ENCODE measurements around the gene PTPRM.
A peak's percentile ranks its signal among the peaks of the same experiment; 100 is the strongest.

The PTPRM gene

DNA sequence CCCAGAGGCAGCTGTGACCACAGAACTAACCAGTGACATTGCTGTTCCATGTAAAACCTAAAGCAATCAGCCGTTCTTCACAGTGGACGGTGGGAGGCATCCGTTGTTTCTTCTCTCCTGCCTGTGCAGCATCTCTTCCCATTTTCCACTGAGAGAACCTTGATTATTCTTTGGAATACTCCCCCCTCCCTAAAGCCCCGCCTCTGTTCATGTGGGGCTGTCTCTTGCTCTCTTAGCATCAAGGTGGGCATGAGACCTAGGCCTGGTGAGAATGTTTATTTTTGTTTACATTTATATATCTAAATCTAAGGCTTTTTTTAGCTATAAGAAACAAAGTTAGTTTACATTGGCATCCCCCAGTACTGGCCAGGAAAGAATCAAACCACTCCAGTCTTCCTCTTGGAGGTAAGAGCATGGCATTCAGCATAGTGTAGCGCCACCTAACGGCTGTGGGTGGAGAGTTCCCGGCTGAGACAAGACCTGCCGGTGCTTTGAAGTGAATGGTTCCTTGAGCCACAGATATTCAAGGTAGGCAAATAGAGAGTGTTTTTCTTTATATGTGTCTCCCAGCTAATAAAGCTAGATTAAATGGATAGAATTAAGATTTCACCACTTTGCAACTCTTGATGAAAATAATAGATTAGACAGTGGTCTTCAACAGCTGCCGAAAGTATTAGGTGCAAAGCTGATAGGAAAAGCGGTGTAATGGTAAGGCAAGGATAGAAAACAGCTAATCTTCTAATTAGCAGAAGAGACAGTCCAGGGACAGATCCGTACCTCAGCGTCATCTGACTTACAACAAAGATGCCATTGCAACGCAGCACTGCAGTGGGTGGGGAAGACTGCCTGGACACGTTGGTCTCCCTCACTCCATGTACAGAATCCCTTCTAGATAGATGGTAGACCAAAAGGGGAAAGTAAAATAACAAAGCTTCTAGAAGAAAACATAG, 822.5 kb downstream of the PTPRM start:
- DNase-seq (ENCODE audit: low read depth in 2 of 2), result peak; percentile 27 to 32

DNA sequence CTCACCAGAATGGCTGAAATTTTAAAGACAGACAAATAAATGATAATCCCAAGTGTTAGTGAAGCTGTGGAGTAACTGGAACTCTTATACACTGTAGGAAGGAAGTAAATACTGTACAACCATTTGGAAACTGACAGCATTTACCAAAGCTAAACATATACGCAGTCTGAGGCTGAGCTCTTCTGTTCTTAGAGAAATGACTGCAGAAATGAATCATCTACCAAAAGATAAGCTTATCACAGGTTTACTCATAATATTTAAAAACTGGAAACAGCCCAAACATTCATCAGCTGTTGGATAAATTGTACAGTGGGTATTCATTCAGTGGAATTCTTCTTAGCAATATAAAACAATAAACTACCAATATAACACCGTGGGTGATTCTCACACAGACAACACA, 824.0 kb downstream of the PTPRM start:
- DNase-seq (ENCODE audit: low read depth in 2 of 2), result no peak

DNA sequence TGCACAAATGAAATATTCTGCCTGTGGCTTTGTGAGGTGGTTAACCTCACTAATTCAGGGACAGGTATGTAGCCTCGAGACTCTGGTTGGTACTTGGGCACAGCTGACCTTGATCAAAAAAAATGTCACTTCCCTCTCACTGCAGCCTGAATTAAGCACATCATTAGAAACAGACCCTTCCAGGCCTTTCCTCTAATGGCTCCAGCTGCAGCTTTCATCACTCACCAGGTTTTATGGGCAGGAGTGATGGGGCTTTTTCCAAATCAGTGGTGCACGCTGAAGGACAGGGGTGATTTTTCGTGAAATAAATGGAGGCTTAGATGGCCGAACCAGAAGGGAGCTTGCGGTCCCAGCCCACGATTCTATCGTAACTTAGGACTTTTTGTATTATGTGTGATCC, 829.1 kb downstream of the PTPRM start:
- DNase-seq (ENCODE audit: low read depth in 2 of 2), result no peak

DNA sequence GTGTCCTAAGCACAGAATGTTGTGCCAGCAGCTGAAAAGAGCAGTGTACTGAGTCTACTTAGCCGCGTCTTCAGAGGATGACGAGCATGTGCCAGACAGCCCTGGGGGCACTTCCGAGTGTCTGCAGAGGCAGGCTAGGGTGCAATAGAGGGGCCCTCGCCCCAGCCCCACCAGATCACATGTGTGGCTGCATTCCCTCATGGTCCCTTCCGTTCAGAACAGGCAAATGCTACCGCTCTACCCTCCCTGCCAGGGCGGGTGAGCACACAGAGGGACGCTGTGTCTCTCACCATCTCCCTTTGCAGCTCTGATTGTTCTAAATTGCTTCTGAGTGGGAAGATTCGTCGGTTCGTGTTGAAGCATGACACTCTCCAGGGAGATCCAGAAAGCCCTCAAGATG, 829.9 kb downstream of the PTPRM start:
- no peak for DNase-seq (ENCODE audit: low read depth in 2 of 2)

DNA sequence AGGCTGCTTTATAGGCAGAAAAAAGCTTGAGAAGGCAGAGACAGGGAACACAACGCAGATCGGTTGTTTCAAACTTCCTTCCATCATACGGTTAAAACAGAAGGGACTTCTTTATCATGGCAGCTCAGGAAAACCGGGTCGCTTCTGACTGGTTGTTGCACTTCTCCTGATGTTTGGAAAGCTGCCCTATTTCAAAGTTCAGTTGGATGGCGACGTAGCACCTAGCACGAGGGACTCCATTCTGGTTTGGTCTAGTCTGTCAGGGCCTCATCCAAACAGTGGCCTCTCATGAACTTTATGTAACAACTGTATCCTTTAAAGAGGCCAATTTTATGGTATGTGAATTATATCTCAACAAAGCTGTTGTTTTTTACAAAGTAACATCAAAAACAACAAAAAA, 832.0 kb downstream of the PTPRM start:
- DNase-seq (ENCODE audit: low read depth in 2 of 2), result no peak

DNA sequence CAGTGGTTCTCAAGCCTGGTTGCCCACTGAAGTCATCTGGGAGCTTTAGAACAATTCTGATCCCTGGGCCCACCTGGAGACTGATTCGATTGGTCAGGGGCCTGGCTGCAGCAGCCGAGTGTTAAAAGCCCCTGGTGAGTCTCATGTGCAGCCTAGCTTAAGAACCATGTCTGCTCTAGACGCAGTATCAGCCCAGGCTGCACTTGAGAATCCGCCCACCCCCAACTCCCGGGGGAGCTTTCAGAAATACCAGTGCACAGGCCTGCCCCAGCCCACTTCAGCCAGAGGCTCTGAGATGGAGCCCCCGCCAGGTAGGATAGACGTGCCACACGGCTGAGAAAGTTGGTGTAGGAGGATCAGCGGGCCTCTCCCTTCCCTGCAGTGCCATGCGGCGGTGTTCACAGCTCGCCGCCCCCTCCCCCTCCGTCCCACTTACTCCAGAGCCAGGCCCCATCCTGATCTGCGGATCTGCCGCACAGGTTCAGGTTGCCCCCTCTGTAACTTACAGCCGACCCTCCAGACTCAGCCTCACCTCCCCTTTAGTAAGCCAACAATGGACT, 833.2 kb downstream of the PTPRM start:
- no peak for DNase-seq (ENCODE audit: low read depth in 2 of 2)

DNA sequence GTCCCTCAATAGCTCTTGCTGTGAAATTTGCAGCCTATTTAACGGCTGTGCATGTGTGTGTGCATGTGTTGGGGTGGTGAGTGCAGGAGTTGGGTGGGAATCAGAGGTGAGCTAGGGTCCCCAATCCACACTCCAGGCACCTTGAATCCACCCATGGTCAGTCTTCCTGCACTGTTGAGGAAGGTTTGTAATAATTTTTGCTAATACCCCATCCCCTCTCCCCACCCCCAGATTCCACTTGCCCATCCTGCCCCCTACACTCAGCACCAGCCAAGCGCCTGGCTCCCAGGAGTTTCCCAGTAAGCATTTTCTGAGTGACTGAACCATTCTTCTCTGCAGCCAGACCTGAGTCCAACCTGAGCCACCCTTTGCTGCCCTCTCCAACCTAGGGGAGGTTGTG, 833.7 kb downstream of the PTPRM start:
- DNase-seq (ENCODE audit: low read depth in 2 of 2), result no peak

DNA sequence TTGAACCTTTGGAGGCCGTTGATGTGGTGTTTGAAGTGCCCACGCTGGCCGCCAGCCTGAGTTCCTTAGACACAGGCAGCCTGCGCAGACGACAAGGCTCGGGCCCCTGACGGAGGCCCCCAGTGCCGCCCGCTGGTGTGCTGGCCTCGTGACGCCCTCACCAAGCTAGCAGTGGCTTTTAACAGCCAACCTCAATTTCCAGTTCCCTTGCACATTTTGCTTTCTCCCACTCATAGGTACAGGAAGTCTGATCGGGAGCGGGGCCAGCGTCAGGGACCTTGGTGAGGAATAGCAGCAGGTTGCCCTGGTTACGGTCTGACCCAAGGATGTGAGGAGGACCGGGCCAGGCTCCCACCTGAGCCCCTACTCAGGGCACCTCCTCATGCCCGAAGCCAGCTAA, 834.5 kb downstream of the PTPRM start:
- DNase-seq (ENCODE audit: low read depth in 2 of 2), result no peak

DNA sequence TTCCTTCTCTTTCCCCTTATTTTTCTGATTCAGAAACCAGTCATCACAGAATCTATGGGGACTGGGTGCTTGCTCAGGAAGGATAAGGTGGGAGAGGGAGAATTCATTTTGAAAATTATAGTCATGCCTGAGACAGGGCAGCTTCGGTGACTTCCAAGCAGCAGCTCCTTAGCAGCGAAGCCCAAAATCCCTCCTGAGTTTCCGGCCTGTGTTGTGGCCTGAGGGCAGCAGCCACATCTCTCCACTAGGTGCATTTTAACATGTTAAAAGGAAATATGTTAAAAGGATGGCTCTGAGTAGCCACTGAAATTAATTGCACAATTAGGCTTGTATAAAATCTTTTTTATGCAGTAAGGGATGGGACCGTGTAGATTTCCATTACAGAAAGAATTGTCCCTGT, 835.1 kb downstream of the PTPRM start:
- no peak for DNase-seq (ENCODE audit: low read depth in 2 of 2)

DNA sequence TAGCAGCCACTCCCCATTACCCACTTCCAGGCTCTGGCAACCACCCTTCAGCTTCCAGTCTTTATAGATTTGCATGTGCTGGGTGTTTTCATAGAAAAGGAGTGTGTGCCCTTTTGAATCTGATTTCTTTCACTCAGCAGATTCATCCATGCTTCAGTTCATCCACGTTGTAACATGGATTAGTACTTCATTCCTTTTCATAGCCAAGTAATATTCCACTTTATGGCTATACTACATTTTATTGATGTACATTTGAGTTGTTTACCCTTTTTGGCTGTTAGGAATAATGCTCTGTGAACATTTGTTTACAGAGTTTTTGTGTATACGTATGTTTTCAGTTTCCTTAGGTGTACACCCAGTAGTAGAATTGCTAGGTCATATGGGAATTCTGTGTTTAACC, 836.6 kb downstream of the PTPRM start:
- DNase-seq (ENCODE audit: low read depth in 2 of 2), result no peak

DNA sequence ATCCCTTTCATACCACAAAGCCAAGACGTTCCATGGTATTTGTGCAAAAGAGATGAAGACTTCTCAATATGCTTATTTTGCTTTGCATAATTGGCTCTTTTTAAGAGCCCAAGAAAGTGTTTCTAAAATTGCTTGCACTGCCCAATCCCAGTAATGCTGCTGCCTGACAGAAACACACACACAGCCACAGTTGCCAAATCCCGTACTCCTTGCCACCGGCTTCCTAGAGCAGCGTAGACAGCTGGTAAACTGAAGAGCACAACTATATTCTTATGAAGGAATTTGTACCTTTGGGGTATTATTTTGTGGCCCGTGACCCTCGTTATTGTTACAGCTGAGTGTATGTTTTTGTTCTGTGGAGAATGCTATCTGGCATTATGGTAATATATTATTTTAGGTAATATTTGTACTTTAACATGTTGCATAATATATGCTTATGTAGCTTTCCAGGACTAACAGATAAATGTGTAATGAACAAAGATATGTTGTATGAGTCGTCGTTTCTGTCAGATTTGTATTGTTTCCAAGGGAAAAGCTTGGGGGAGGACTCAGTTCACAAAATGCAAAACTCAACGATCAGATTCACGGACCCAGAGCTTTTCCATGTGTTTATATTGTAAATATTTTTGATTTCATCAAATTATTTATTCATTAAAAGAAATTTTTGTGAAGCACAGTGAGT, 839.2 kb downstream of the PTPRM start:
- no peak for DNase-seq (ENCODE audit: low read depth in 2 of 2)

DNA sequence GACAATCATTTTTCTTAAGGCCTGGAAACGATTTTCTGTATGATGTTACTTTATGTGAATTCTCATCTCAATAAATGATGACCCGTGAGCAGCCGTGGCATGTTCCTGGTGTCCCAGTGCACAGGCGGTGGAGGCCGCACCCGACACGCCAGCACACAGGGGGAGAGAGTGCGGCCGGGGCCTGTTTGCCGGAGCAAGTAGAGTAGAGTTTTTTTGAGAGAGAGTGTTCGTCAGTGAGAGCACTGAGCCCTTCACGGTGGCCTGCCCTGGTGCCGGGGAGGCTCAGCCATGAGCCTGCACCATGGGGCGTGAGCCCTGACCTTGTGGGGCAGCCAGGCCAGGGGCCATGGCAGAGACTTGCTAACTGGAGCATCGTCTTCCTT, 839.7 kb downstream of the PTPRM start:
- no peak for DNase-seq (ENCODE audit: low read depth in 2 of 2)

DNA sequence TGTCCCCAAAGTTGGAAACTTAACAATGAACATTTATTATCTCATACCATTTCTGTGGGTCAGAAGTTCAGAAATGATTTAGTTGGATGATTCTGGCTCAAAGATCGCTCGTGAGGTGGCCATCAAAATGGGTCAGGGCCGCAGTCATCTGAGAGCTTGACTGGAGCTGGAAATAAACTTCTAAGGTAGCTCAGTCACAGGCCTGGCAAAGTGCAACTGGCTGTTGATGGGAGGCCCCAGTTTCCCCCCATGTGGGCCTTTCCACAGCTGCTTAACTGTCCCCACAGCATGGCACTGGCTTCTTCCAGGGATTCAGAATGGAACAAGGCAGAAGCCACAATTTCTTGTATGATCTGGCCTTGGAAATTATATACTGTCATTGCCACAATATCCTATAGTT, 842.0 kb downstream of the PTPRM start:
- no peak for DNase-seq (ENCODE audit: low read depth in 2 of 2)

DNA sequence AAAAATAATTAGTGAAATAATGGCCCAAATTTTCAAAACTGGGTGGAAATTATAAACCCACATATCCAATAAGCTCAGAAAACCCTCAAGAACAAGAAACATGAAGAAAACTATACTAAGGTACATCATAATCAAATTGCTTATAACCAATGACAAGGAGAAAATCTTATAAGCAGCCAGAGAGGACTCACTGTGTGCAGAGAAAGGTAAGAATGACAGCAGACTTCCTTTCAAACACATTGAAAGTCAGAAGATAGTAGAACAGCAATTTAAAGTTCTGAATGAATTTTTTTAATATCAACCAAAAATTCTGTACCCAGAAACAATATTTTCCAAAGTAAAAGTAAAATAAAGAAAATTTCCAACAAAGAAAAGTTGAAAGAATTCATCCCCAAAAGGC, 844.4 kb downstream of the PTPRM start:
- no peak for DNase-seq (ENCODE audit: low read depth in 2 of 2)

DNA sequence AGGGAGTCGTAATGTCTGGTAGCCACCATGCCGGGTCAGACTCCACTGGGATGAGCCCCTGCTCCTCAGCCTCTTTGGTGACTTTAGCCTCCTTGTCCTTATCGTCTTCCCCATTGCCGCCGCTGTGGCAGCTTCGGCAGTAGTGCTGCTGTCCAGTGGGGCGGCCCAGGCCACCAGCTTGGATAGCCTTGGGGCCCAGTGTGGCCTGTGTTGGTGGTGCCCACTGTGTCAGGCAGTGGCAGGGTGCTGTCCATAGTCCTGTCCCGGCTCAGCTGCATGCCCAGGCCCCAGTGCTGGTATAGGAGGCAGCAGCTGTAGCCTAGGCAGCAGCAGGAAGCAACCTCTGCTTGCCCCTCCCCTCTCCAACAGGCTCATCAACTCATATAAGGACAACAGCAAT, 845.0 kb downstream of the PTPRM start:
- DNase-seq (ENCODE audit: low read depth in 2 of 2), result no peak

DNA sequence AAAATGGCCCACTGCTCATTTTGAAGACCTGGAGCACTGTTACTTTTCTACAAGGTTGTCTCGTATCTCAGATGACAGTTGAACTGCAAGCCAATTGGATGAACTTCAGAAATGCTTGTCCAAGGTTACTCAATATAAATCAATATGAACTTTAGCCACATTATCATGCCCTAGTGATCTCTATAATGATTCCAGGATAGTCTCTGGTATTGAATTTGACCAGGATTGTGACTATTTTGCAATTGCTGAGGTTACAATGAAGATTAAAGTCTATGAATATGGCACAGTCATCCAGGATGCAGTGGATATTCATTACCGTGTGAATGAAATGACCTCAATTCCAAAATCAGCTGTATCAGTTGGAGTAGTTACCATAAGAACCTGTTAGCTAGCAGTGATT, 846.1 kb downstream of the PTPRM start:
- no peak for DNase-seq (ENCODE audit: low read depth in 2 of 2)

DNA sequence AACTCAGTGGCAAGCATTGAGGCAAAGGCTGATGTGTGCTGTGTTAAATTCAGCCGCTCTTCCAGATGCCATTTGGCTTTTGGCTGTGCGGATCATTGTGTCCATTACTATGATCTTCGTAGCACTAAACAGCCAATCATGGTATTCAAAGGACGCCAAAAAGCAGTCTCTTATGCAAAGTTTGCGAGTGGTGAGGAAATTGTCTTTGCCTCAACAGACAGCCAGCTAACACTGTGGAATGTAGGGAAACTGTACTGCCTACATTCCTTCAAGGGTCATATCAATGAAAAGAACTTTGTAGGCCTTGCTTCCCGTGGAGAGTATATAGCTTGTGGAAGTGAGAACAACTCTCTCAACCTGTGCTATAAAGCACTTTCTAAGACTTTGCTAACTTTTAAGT, 846.6 kb downstream of the PTPRM start:
- no peak for DNase-seq (ENCODE audit: low read depth in 2 of 2)

DNA sequence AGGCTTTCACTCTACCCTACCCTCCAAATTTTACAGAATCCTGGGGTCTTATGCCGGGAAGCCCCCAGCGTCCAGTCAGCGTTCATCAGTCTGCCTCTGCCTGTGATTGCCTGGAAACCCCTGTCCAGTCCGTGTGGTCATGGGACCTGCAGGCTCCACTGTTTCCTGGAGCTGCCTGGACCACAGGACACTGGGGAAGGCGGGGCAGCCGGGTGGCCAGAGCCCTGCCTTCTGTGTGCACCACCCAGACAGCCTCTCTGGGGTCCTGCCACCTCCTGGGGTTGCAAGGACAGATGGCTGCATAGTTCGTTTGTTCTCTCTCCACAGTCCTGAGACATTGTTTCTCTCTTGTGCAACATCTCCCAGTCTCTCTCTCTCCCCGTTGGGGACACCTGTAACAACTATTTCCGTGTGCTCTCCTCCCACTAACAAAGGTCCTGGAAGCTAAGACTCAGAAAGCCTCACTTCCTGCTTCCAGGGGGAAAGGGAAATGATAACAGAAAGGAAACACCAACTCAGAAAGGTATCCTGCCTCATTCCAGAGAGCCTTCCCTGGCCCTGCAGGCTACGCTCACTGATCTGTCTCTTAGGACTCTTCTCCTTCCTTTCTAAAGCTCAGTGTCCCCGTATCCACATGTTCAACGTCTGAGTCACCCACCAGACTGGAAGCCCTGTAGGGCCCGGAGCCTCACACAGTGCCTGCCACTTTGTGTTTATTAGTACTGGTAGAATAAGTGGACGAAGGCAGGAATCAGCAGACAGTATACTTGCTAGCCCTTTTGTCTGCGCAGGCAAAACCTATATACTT, 849.3 kb downstream of the PTPRM start:
- no peak for DNase-seq (ENCODE audit: low read depth in 2 of 2)

DNA sequence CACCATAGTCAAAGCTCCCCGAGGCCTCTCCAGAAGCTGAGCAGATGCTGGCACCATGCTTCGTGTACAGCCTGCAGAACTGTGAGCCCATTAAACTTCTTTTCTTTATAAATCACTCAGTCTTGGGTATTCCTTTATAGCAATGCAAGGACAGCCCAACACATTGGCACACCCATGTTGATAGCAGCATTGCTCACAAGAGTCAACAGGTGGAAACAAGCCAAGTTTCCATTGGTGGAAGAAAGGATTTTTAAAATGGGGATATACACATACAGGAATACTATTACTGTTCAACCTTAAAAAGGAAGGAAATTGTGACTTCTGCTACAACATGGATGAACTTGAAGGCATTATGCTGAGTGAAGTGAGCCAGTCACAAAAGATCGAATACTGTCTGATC, 855.3 kb downstream of the PTPRM start:
- DNase-seq (ENCODE audit: low read depth in 2 of 2), result no peak

DNA sequence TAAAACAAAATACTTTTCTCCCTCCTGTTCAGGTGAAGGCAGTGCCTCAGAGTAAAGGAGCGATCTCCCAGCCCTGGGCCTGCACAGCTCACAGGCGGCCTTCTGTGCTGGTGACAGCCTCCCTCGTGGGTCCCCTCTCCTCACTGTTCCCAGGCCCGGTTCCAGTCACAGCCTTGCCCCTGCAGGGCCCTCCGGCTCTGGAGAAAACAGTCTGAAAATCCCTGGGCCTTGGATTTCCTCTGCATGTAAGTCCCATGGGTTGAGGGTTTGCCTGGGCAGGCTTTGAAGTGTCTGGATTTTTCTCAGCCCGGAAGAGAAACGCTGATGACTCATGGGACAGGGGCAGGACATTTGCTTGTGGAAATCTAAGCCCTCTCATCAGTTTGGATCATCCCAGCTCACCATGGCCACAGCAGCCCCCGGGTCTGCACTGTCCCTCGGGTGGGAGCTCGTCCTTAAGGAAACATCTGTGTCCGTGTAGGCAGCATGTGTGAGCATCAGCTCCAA, 856.0 kb downstream of the PTPRM start:
- DNase-seq (ENCODE audit: low read depth in 2 of 2), result peak; percentile 5 to 6

DNA sequence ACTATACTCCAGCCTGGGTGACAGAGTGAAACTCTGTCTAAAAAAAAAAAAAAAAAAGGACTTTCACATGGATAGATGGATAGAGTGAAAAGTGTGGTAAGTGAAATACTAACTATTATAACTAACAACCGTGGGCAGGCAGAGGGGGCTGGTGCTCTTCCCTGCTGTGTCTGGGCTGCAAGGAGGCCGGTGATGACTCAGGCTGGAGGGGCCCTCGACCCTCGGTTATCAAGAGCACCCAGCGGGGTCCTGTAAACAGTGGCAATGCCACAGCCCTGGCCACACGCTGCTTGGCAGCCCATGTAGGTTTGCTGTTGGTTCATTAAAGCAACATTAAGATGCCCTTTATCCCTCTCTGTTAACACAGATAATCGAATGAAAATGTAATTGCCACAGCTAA, 857.4 kb downstream of the PTPRM start:
- DNase-seq (ENCODE audit: low read depth in 2 of 2), result no peak

Data from fibroblast of skin of left biceps (primary cell).